Endothelial cell of umbilical vein (primary cell): ENCODE measurements around the gene SLC26A4.

Source experiments
- CTCF ChIP-seq, 2 donors: IDR thresholded peaks; 1 replicate in 1 of 2; 2 replicates in 1 of 2; pipeline ENCODE4 v1.5.1; 2011; ENCODE audit warnings: low read length in 2 of 2, mild to moderate bottlenecking in 2 of 2, moderate library complexity in 2 of 2, control low read depth in 1 of 2, inconsistent platforms in 1 of 2, low read depth in 1 of 2; ENCODE audit not compliant: insufficient read depth in 1 of 2; ENCODE audit errors: extremely low read depth in 1 of 2
- EZH2 ChIP-seq: IDR thresholded peaks from 2 replicates; pipeline ENCODE4 v1.6.1; 2012; ENCODE audit warnings: borderline replicate concordance, low read depth, mild to moderate bottlenecking, moderate library complexity, low read length, inconsistent platforms; ENCODE audit not compliant: severe bottlenecking
- GATA2 ChIP-seq: IDR thresholded peaks from 2 replicates; pipeline ENCODE4 v1.7.0; 2011; ENCODE audit warnings: low read depth, mild to moderate bottlenecking, moderate library complexity, mixed read lengths, low read length; ENCODE audit not compliant: insufficient read length, insufficient read depth
- JUN ChIP-seq: IDR thresholded peaks from 2 replicates; pipeline ENCODE4 v1.6.1; 2011; ENCODE audit warnings: borderline replicate concordance, low read depth; ENCODE audit not compliant: insufficient read length, insufficient read depth
- MAX ChIP-seq: IDR thresholded peaks from 2 replicates; pipeline ENCODE4 v1.6.1; 2011; ENCODE audit not compliant: insufficient read depth, insufficient read length
- MYC ChIP-seq: IDR thresholded peaks from one replicate; pipeline ENCODE4 v1.6.1; 2011; ENCODE audit warnings: mild to moderate bottlenecking, low read depth, low read length
- POLR2A ChIP-seq: IDR thresholded peaks from 2 replicates; pipeline ENCODE4 v1.6.1; 2012; ENCODE audit warnings: low read depth, mild to moderate bottlenecking, control low read depth, low read length
- POLR2AphosphoS5 ChIP-seq: IDR thresholded peaks from 2 replicates; pipeline ENCODE4 v1.6.1; 2012; ENCODE audit warnings: low read depth, mild to moderate bottlenecking, control low read depth, low read length, moderate library complexity; ENCODE audit not compliant: insufficient read depth

DNA sequence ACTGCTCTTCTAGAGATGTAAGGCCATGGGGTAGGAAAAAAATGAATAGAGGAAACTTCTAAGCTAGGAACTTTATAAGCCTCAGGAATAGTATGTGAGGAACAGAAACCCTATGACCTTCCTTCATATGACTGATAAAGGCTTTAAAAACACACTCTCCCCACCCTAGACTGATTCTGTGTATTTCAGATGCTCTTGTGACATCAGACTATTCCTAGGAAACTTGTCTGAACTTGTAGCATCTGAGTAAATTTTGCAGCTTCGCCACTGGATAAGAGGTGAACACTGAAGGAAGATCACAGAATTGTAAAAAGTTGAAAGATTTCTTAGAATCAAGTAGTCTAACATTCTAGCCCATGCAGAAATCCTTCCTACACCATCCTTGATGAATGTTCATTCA lies 52.3 kb downstream of the SLC26A4 start:
- no peak for TF ChIP-seq POLR2AphosphoS5
- TF ChIP-seq CTCF (IDR thresholded peaks at IDR 0.05; ENCODE audit: extremely low read depth in 1 of 2, insufficient read depth in 1 of 2, low read depth in 1 of 2, low read length in 2 of 2): no peak
- TF ChIP-seq POLR2A: no peak
- no peak for TF ChIP-seq MYC
- no peak for TF ChIP-seq MAX
- no peak for TF ChIP-seq EZH2
- no peak for TF ChIP-seq JUN
- no peak for TF ChIP-seq GATA2
